A549 (cell line): Measurements from ENCODE around the gene C5.

Experiments
- CEBPB ChIP-seq, 2 experiments: fragments of >200 bp in 1 of 2; sonication (Bioruptor Twin) in 1 of 2; formaldehyde crosslinking in 1 of 2; IDR thresholded peaks; 2 replicates each; pipeline ENCODE4 v1.6.1; 2012 to 2016
- CTCF ChIP-seq: fragments of >200 bp; sonication (Bioruptor Twin); formaldehyde crosslinking; IDR thresholded peaks from 3 replicates; pipeline ENCODE4 v1.5.1; 2016
- POLR2A ChIP-seq: IDR thresholded peaks from 2 replicates; pipeline ENCODE4 v1.6.1; 2012; ENCODE audit warnings: mild to moderate bottlenecking, low read length
- RNF2 ChIP-seq: fragments of 200-600 bp; sonication (generic); IDR thresholded peaks from 2 replicates; pipeline ENCODE4 v1.6.1; 2016; ENCODE audit warnings: low read depth, mild to moderate bottlenecking, antibody characterized with exemption, moderate library complexity, borderline replicate concordance

GRCh38 chr9:121073038-121073437, 23.0 kb upstream of the C5 start:
- no peak for TF ChIP-seq CTCF
- TF ChIP-seq CEBPB (IDR thresholded peaks at IDR 0.05), result no peak
- no peak for TF ChIP-seq RNF2
- no peak for TF ChIP-seq POLR2A
